Right lobe of liver (tissue), 4 donors: ENCODE measurements around the gene ENKD1.

Experiments
- CTCF ChIP-seq, 4 donors: fragments of 200-600 bp in 3 of 4; fragments of 450-650 bp in 1 of 4; IDR thresholded peaks; one replicate each; pipeline versions ENCODE4 v1.5.1 to v1.8.0; 2016 to 2022; ENCODE audit warnings: antibody characterized with exemption in 4 of 4, mild to moderate bottlenecking in 2 of 4
- POLR2A ChIP-seq: fragments of 450-650 bp; IDR thresholded peaks from one replicate; pipeline ENCODE4 v1.6.1; 2017; ENCODE audit warnings: antibody characterized with exemption, mild to moderate bottlenecking
- donor health status: DM: no; HTN: no; CAD: no.
- donor health status: DM: no; HTN: no; CAD: no.
- donor health status: DM: no; HTN: yes; CAD: no.

GRCh38 chr16:67685388-67686112 lies 19.0 kb upstream of the ENKD1 start:
- no peak for TF ChIP-seq CTCF (IDR thresholded peaks at IDR 0.05)
- TF ChIP-seq POLR2A = no peak
